Stimulated activated CD4-positive, alpha-beta T cell treated with anti-CD3 and anti-CD28 coated beads, Interleukin-1b, Interleukin-23, amount 100 ng/mL, for 24 hours (primary cell): Measurements from ENCODE around the gene INS.
A peak's percentile ranks its signal among the peaks of the same experiment; 100 is the strongest.

Source experiments
- DNase-seq, 4 experiments: peaks; one replicate each; pipeline ENCODE4 v3.0.0-alpha.2; 2020; ENCODE audit warnings: low read depth in 4 of 4, low spot score in 1 of 4

The INS gene

DNA sequence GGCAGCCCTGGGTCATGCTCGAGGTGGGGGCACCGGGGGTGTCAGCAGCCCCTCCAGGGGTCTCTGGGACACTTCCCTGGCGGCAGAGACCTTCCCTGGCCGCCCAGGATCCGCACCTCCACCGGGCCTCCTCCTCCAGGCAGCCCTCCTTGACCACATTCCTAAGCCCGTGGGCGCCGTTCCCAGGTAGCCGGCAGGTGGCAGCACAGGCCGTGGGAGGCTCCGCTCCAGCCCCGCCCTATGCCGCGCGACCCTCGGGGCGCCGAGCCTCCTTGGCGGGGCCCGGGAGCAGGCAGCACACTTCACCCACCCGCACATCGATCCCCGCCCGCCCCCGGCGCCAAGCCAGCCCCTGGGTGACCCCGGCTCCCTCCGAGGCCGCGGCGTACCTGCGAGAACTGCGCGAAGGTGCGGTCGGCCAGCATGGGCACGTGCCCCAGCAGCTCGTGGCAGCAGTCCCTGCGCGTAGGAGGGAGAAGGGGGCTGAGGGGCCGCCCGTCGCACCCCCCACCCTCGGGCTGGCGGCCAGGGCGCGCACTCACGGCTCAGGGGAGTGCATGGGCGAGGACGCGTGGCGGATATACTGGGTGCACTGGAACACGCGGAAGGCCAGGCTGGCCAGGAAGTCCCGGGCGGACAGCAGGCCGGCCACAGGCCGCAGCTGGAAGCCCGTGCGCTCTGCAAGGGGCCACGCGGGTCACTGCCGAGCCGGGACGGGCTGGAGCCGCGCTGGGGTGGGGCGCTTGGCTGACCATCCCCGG lies 5.3 kb upstream of the INS start:
- peak in 2 of 4 experiments; percentile 18 to 32 for DNase-seq

DNA sequence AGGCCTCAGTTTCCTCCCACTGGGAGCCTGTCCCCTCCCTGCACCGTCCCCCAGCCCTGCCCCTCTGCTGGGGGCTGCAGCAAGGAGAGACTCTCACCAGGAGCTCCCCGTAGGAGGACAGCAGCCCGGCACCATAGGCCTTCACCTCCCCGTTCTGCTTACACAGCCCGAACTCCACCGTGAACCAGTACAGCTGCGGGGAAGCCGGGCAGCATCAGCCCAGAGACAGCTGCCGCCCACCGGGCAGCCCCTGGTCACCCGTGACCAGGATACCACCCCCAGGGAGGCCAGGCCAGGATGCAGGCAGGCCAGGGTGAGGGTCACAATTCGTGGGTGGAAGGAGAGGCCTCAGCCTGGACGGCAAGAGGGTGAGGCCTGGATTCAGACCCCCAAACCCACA lies 4.6 kb upstream of the INS start:
- DNase-seq, result no peak

DNA sequence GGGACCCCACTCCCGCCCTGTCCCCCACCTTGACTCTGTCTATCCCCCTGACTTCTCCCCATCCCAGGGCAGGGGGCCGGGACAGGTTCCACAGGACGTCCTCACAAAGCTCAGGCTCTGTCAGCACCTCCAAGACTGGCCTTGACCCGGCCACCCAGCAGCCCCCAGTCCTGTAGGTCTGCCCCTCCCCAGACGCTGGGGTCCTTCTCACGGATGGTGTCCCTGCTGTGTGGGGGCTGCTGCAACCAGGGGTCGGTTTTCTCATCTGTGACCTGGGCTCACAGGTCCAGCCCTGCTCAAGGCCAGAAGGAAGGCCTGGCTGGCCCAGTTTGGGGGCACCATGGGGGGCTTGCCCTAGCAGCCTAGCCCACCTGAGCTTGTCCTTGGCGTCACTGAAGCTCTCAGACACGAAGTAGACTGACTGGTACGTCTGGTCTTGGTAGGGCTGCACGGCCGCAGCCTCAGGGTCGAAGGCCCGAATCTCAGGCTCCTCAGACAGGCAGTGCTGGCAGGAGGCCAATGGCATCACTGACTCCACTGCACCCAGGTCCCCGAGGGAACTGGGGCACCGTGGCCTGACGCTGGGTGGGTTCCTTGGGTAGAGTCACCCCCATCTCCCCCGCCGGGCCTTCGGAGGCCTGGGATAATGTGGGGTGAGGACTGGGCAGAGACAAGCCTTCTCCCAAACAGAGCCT lies 4.0 kb upstream of the INS start:
- DNase-seq, result no peak

DNA sequence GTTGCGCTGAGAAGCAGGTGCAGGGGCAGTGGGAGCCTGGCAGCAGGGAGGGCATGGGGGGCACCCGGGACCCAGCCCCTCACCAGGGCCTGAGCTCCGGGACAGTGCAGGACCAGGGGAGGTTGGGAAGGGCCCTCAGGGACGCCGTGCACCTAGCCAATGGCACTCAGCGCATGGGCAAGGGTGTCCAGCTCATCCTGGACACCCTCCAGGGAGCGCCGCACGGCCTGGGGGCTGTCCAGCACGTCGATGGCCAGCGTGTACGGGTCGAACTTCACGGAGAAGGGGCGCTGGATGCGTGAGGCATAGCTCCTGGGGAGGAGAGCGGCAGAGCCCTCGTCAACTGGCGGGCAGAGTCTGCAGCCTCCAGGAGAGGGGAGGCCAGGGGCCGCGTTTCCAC lies 3.1 kb upstream of the INS start:
- DNase-seq, result no peak

DNA sequence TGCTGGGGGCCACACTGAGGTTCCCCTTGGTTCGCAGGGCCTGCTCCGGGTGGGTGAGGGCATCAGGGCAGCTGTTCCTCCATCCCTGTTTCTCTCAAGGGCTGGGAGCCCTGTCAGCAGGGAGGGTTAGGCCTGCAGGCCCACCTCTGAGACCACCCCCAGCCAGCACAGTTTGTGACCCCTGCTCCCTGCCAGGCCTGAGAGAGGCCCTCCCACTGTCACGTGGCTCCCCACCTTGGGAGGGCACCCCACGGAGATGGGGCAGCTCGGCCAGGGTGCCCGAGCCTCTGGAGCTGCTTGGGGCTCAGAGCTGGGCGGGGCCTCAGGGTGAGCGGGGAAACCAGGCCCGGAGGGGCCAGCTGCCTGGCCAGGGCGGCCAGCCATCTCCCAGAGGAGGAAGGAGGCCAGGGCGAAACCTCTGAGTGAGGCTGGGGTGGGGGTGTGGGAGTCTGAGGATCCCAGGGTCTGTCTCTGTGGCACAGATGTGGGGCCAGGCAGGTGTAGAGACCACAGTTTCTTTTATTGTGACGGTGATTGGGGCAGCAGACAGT lies 2.5 kb upstream of the INS start:
- no peak for DNase-seq

DNA sequence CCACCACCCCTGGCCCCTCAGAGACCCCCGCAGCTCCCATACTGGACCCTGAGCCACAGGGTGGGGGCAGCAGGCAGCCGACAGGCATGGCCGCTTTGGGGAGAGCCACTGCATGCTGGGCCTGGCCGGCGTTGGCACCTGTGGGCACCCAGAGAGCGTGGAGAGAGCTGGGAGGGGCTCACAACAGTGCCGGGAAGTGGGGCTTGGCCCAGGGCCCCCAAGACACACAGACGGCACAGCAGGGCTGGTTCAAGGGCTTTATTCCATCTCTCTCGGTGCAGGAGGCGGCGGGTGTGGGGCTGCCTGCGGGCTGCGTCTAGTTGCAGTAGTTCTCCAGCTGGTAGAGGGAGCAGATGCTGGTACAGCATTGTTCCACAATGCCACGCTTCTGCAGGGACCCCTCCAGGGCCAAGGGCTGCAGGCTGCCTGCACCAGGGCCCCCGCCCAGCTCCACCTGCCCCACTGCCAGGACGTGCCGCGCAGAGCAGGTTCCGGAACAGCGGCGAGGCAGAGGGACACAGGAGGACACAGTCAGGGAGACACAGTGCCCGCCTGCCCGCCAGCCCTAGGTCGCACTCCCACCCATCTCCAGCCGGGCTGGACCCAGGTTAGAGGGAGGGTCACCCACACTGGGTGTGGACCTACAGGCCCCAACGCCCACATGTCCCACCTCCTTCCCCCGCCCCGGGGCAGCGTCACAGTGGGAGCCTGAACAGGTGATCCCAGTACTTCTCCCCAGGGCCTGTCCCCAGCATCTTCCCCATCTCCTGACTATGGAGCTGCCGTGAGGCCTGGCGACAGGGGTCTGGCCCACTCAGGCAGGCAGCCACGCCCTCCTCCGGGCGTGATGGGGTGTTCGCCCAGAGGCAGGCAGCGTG lies 1.2 kb downstream of the INS start:
- DNase-seq, result no peak

DNA sequence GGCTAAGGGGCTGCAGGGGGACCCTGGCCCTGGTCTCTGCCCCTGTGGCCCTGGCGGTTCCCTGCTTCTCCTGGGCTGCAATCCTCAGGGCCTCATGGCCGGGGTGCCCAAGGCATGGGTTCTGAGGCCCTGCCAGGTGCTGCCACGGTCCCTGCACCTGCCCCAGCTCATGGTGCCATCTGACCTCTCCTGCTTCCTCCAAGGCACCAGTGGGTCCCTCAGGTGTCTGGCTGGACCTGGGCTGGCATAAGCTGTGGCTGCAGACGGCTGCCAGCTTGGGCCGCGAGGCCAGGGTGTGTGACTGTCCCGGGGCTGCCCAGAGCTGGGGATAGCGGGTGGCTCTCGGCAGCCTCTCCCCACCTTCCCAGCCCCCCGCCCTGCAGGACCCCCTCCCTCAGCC lies 2.0 kb downstream of the INS start:
- DNase-seq, result no peak

DNA sequence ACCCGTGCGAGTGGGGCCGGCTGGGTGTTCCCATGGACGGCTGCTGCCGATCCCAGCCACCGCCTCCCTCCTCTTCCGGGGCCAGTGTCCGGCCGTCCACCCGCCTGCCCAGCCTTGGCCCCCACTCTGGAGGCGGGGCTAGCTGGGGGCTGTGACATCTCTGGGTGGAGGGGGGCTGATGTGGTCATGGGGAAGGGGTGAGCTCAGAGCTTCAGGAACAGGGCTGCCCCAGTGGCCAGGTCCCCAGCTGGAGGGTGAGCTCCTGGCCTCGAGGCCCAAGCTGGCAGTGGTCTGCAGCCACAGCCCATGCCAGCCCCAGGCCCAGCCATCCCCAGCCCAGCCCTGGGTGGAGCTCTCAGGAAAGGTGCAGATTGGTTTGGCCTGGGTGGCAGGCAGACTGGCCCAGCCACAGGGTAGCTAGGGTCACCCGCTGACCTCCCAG lies 2.7 kb downstream of the INS start:
- DNase-seq, result no peak

DNA sequence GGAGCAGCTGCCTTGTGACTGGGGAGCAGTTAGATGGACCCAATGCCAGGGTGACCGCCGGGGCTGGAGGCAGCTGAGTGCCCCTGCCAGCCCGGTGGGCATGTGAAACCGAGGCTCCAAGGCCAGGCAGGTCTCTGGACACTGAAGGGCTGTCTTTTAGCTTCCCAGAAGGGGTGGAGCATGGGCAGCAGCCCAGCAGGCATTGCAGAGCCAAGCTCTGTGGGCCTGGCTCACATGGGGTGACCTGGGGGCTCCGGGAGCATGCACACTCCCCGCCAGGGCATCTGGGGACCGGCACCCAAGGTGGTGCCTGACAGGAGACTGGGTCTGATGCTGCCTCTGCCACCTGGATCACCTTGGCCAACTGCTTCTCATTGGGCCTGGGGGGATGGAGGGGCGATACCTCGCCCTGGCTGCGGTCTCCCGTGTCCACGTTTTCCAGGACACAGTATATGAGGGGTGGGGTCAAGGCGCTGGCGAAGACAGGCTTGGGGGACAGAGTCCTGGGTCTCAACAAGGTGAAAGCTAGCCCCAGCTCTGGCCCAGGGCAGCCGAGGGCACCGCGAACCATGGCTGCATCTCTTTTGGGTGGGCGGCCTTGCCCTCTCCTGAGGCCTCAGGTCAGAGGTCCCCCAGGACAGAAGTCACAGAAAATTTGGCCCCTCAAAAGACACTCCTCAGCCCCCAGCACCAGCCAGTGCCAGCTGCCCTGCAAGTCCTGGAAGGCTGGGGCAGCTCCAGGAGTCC lies 3.5 kb downstream of the INS start:
- DNase-seq, result no peak

DNA sequence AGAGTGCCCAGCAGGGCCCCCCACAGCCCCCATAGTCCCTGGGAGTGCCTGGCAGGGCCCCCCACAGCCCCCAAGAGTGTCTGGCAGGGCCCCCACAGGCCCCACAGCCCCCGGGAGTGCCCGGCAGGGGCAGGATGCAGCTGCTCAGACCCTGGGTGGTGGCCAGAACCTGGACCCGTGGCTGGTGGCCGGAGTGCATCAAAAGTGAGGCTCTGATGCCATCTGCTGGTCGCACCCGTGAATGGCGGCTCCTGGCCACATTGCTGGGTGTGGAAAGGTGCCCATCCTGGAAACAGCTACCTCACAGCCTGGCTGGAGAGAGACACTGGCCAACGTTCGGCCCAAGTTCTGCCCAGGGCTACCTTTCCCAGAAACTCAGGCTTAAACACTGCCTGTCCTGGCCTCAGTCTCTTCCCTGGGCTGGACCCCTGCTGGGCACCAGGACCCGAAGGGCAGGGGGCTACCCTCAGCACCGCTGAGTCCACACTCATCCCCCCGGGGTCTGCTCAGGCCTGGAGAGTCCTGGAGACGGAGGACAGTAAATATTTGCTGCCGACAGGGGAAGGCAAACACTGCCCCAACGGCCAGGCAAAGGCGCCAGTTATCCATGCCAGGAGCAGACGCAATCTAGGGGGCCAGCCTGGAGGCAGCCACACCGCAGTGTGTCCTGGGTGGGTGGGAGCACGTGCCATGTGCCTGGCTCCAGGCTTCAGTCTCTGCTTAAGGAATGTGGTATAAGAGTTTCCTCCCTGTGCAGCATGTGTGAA lies 4.4 kb downstream of the INS start:
- DNase-seq, result peak in 2 of 4 experiments; percentile 36 to 42

DNA sequence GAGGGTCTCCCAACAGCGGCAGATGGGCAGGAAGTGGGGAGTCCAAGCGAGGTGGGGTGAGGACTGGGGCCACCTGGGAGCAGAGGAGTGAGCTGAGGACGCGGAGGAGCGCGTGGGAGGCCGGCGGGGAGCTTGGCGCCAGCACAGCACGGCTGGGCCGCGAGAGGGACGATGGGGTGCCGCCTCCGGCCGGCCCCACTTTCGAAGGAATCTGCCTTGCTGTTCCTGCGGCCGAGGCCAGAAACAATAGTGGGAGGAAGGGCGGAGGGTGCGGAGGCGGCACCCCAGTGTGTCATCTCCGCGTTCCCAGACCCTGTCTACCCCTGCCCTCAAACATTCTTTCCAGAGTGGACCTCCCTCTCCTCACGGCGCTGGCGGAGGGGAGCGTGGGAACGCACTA lies 5.5 kb downstream of the INS start:
- no peak for DNase-seq

DNA sequence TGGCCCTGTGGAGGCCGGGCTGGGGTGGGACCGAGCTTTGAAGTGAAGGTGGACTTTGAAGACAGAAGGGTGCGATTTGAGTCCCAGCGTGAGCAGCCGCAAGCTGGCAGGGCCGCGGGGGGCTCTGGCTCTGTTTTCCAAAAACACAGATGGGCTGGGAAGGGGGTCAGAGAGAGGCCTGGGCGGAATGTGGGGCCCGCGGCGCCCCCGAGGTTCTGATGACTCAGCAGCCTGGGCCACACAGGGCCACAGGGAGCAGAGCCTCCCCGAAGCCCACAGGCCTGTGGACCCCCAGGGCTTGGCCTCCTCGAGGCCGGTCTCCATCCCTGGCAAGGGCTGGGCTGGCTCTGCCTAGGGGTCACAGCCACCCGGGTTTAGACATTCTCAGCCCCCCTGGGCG lies 6.1 kb downstream of the INS start:
- DNase-seq, result no peak

DNA sequence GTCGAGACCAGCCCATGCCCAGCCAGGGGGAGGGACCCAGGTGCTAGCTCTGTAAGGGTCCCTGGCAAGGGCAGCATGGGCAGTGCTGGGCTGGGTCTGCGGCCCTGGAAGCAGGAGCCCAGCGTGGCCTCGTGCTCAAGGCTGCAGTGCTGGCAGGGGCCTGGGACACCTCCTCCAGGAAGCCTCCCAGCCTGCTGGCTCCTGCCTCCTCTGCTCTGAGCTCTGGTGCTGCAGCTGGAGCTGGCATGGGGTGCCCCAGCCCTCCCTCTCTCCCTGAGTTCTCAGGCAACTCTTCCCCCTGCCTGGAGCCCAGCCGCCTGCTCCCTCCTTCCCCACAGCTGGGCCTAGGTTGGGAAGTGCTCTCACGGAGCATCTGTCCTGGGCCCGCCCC lies 6.8 kb downstream of the INS start:
- DNase-seq, result no peak

DNA sequence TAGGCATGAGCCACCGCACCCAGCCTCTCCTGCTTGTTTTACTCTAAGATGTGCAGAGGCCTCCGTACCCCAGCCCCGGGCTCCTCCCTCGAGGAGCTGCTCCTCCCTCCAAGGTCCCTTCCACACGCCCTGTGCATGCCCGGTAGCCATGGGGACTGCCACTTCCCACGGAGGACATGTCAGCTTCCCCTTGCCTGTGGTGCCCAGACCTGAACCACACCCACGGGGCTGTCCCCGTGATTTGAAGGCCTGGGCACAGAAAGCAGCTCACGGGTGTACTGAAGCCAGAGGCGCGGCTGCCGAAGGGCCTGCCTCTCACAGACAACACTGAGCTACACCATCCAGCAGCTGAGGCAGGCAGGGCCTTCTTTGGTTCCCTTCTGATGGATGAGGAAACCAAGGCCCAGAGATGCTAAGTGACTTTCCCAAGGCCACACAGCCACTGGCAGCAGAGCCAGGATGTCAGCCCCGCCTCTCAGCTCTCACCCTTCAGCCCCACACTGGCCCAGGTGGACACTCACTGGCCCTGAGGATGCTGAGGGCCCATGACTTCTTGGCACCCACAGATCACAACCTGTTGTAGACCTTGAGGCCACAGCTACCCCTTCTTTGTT lies 7.3 kb downstream of the INS start:
- no peak for DNase-seq

DNA sequence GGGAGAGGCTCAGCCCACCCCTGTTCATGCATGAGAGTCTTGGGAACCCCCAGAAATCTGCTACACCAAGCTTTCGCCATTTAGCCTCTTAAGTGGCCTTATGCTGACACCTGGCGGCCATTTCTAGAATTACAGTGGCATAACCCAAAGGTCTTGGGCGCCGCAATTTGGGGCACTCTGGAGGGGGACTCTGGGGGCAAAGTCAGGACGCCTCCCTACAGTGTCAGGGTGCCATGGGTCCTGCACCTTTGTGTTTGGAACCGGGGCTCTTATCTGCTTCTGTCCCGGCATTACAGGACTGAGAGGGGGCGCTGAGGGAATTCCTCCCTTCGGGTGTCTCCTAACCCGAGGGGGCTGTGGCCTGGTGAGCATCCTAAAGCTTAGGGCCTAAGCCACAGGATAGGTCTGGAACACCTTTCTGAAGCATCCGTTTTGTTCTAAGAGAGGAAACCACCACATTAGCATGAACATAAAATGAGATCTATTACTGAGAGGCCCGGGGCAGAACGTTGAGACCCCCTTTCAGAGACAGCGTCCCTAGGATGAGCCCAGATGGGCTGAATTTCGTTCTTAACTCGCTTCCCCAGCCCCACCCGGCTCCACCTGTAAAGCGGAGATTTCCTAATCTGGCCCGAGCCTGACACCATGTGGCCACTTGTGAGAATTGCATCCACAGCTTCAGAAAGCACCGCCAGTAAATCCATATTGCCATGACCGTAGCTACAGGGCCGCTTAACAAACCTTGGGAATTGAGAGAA lies 9.3 kb downstream of the INS start:
- DNase-seq, result peak; percentile 62 to 81 (median 66)

DNA sequence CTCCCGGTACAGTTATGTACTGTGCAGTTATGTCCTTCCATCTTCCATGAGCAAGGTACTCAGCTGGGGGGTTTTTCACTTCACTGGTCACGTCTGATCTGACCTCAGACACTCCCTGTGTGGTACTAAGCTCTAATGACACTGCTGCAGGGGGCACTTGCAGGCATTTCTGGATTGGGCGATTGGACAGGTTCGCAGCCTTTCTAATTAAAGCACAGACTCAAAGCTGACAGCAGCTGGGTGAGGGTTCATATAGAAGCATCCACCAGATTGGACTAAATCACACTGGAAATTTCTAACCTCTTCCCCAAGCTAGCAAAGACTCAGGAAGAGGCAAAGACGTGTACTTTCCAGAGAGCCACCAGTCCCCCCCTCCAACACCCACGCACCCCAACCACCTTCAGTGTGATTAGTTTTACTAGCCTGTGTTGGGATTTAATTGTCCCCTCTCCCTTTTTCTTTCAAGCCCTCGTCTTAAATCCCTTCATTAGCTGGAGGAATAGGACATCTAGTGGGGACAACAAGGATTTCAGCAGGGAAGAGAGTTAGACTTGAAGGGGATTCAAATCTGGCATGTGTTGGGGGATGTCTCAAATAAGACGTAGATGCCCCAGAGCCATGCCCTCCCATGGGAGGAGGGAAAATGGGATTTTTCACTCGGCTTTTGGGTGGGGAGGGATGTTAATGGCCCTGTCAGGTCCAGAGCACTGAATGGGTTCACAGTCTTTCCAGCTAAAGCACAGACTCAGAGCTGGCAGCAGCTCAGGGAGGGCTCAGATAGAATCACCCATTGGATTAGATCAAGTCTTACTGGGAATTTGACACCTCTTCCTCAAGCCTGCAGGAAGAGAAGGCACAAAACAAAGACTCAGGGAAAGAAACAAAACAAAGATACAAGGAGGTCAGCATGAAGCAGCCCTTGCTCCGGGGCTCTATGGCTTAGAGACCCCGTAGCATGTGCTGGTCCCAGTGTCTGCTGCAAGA lies 10.9 kb downstream of the INS start:
- DNase-seq, result no peak

DNA sequence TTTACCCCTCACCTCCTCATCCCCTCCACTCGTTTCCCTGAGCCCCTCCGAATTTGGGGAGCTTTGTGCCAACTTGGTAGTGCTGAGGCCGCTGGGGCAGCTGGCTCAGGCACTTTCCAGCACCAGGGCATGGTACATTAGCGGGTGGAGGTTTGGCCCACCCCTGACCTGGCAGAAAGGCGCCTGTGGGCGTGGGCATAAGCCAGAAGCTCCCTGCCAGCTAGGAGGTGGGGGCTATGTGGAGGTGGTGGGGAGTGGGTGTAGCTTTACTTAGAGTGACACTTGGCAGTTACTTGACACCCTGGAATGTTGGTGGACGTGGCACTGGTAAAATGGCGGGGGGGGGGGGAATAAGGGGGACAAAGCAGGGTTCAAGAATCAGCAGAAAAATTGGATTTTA lies 11.5 kb downstream of the INS start:
- DNase-seq, result no peak

DNA sequence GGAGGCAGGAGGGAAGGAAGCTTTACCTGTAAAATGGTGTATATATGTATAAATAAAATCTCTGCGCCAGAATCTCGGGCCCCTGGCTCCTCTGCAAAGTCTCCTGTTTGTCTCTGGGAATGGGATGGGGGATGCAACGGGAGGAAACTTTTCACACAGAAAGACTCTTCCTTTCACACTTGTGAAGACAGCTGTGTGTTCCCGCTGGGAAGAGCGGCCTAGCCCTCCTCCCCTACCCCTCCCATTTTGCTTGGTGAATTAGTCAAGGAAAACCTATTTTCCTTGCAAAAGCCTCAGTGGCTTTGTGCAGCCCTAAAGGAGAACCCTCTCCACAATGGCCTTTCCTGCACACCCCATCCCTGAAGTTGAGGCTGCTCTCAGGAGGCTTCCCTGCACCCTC lies 12.4 kb downstream of the INS start:
- DNase-seq, result no peak
